ENCODE data around the gene GNPDA2. TPM values are rescaled to one million over a fixed set of nuclear protein-coding genes. Genes with fewer than 3 reads are reported as not detected.

Gene GNPDA2
- total RNA-seq = 10.8 and 14.2 TPM in 2 replicates

DNA sequence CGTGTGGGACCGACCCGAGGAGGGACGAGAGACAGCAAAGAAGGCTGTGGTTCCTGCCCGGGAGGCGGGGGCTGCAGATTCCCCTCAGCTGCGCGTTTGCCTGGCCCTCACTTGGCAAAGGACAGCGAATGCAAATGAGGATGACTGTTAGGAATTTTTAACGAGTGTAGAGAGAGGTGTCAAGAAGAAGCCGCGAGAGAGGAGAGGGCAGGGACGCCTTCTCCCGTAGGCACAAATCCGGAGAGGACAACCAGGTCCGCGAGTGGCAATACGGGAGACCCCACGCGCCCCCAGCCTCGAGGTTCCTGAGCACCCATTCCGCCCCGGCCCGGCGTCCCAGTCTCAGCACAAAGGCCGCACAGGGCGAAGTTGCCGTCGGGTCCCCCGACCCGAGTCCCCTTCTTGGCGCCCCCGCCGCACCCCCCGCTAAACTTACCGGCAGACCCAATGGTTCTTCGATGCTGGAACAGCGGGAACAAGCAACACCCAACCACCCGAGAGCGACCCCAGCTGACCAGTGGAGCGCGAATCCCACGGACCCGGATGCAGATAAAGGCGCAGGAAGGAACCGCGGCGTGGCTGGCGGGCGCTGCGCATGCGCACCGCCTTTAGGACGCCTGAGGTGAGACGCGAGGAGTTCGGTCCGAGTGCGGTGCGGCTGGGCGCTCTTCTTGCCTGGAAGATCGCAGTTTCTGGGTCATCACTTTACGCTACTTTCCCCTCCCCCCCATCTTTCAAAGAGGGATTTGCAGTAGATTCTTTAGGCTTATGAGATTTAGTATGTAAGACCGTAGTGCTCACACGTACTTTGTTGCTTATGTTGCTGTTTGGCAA is at the start of gene GNPDA2:
TSS of gene GNPDA2 (minus strand) at position 519 of the 834 bp plus-strand sequence. CDS start 4,349 bp downstream, outside the sequence.

DNA sequence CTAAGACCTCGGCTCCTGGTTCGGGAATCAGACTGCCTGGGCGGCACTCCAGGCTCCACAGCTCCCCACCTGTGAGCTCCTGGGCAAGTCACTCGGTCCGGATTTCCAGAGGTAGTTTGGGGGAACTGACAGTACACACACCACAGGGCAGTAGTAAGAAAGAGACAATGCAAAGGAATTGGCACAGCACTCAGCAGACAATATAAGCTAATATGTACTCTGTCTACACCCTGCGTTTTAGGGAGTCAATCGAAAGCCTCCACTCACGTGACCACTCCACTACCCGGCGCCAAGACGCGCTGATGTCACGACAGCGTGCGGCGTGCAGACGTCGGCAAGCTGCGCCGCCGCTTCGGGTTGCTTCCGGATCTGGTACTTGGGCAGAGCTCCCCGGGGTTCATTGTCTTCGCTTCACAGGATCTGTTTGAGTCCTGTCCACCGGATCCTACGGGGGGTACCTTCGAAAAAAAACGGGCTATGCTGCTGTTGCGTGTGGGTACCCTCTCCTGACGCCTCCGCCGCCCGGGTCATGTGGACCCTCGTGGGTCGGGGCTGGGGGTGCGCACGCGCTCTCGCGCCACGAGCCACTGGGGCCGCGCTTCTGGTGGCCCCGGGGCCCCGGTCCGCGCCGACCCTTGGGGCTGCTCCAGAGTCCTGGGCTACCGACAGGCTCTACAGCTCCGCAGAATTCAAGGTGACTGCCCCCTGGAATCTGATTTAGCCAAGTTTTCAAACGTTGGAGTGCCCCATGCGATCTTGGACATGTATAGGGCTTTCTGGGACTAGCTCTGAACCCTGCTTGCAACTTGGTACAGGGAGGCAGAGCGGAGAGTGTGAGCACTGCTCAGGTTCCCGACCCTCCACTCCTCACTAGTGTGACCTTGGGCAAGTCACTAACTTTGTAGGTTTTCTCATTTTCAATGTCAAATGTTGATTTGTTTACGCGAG is 48.0 kb downstream of the GNPDA2 start, which contains the start of gene GUF1:
TSS of gene GUF1 (plus strand) at position 327 of the 948 bp plus-strand sequence. CDS start at position 530, 203 bp downstream.

Other genes starting within 250 kb of the GNPDA2 start
- gene YIPF7, start 74.9 kb downstream of the GNPDA2 start, total RNA-seq = not detected in 2 replicates
- 8.3 and 14.5 TPM in 2 replicates for gene GUF1, start 48.1 kb downstream of the GNPDA2 start, total RNA-seq